Type B pancreatic cell (in vitro differentiated cells): ENCODE results near the gene CAMK1D. TPM values are rescaled to one million over a fixed set of nuclear protein-coding genes. Genes with fewer than 3 reads are reported as not detected.

Experiments
- DNase-seq: peaks from one replicate; pipeline ENCODE4 v3.0.0; 2021; ENCODE audit warnings: mixed read lengths; ENCODE audit not compliant: unreplicated experiment; ENCODE audit errors: extremely low spot score
- H3K27ac Mint-ChIP-seq: 2 replicates; pipeline ENCODE4 v1.8.0; 2021; ENCODE audit warnings: mild to moderate bottlenecking, mixed read lengths
- H3K27me3 Mint-ChIP-seq: 2 replicates; pipeline ENCODE4 v1.8.0; 2021; ENCODE audit warnings: mixed read lengths
- H3K36me3 Mint-ChIP-seq: 2 replicates; pipeline ENCODE4 v1.8.0; 2021; ENCODE audit warnings: mixed read lengths
- H3K4me1 Mint-ChIP-seq: one replicate; pipeline ENCODE4 v1.8.0; 2021; ENCODE audit warnings: mixed read lengths; ENCODE audit not compliant: unreplicated experiment
- H3K4me3 Mint-ChIP-seq: 2 replicates; pipeline ENCODE4 v1.8.0; 2021; ENCODE audit warnings: mild to moderate bottlenecking, mixed read lengths
- H3K9me3 Mint-ChIP-seq: 2 replicates; pipeline ENCODE4 v1.8.0; 2021; ENCODE audit warnings: mixed read lengths
- CTCF ChIP-seq: fragments of 200-600 bp; sonication (generic); conservative IDR thresholded peaks from 2 replicates; pipeline ENCODE4 v1.5.0; 2021; ENCODE audit warnings: antibody characterized with exemption, mild to moderate bottlenecking
- total RNA-seq: library from RNA; stranded (reverse); gene quantifications from 2 replicates; pipeline ENCODE4 v1.2.1, GENCODE V29; 2021; ENCODE audit warnings: low replicate concordance

The CAMK1D gene
- total RNA-seq, 1 donor from 2014 or later, result 12.2 TPM

GRCh38 chr10:12691596-12691995, 342.2 kb downstream of the CAMK1D start:
- no peak for TF ChIP-seq CTCF
- Mint-ChIP-seq H3K27me3 (no peaks in the 10 kb centered on the region), H3K36me3 (no peaks in the 10 kb centered on the region), H3K9me3 (no peaks in the 10 kb centered on the region), H3K4me1 (peaks cover 14% of the 10 kb centered on the region), H3K27ac (no peak overlapping the region), H3K4me3 (no peak overlapping the region)
- DNase-seq, result no peak

GRCh38 chr10:12697764-12698163, 348.4 kb downstream of the CAMK1D start:
- no peak overlapping the region for H3K4me3 Mint-ChIP-seq
- H3K27ac Mint-ChIP-seq, result no peak overlapping the region
- H3K27me3 Mint-ChIP-seq, result no peaks in the 10 kb centered on the region
- no peak for DNase-seq
- peaks cover 3% of the 10 kb centered on the region for H3K36me3 Mint-ChIP-seq
- TF ChIP-seq CTCF, result no peak
- peaks cover 17% of the 10 kb centered on the region for H3K4me1 Mint-ChIP-seq
- peaks cover 4% of the 10 kb centered on the region for H3K9me3 Mint-ChIP-seq

GRCh38 chr10:12699258-12699700, 349.9 kb downstream of the CAMK1D start:
- Mint-ChIP-seq H3K27me3 (no peaks in the 10 kb centered on the region), H3K36me3 (peaks cover 3% of the 10 kb centered on the region), H3K27ac (no peak overlapping the region), H3K4me1 (peaks cover 17% of the 10 kb centered on the region), H3K4me3 (peak overlapping the region; percentile 1), H3K9me3 (peaks cover 4% of the 10 kb centered on the region)
- DNase-seq, result no peak
- no peak for TF ChIP-seq CTCF

GRCh38 chr10:12699781-12700556, 350.6 kb downstream of the CAMK1D start:
- H3K27ac Mint-ChIP-seq, result peak overlapping the region; percentile 46
- H3K27me3 Mint-ChIP-seq, result no peaks in the 10 kb centered on the region
- no peak for TF ChIP-seq CTCF
- H3K9me3 Mint-ChIP-seq, result peaks cover 4% of the 10 kb centered on the region
- no peak for DNase-seq
- peaks cover 3% of the 10 kb centered on the region for H3K36me3 Mint-ChIP-seq
- H3K4me3 Mint-ChIP-seq, result no peak overlapping the region
- peaks cover 17% of the 10 kb centered on the region for H3K4me1 Mint-ChIP-seq

- peaks cover 17% of the 10 kb centered on the region for H3K4me1 Mint-ChIP-seq
Measured at GRCh38 chr10:12700557-12700874, 351.2 kb downstream of the CAMK1D start.

More at GRCh38 chr10:12700557-12700874, 351.2 kb downstream of the CAMK1D start:
- no peak overlapping the region for H3K4me3 Mint-ChIP-seq
- peaks cover 3% of the 10 kb centered on the region for H3K36me3 Mint-ChIP-seq
- H3K27me3 Mint-ChIP-seq, result no peaks in the 10 kb centered on the region
- no peak for TF ChIP-seq CTCF
- no peak for DNase-seq
- H3K9me3 Mint-ChIP-seq, result peaks cover 4% of the 10 kb centered on the region
- H3K27ac Mint-ChIP-seq, result no peak overlapping the region
